ENCODE measurements around the gene FAM76A.
"Not testable (repeated sequence)": the region's sequence is repeated elsewhere in the genome, so short reads cannot be mapped to it uniquely, and the experiment has no call there.

Gene FAM76A

DNA sequence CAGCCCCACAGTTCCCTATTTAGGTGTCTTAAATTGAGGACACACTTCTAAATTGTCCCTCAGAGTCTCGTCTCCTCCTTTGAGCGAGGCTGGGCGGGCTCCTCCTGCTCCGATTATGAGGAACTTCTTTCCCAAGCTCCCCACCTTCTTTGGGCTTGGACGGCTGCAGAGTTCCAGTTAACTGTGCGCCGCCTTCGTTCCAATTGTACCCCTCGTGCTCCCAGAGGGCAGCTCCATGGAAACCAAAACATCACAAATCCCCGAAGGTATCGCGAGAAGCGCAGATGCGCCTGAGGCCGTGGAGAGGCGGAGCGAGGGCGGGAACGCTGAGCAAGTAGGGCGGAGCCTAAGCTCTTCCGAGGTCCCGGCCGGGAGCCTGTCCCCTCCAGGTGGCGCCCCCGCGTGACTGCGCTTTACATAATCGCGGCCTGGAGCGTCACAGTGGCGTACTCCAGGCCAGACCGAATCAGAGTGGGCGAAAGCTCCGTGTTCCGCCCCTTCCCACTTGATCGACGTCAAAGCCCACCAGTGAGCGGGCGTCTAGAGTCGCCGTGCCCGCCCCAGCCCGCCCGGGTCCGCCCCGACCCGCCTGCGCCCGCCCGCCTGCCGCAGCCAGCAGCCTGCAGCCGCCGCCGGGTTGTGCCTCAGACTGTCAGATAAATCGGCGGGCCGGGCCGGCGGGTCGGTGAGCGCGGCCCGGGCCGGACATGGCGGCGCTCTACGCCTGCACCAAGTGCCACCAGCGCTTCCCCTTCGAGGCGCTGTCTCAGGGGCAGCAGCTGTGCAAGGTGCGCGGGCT, at the start of gene FAM76A:
Gene FAM76A (plus strand): TSS at position 588 of the 799 bp plus-strand sequence. CDS start 120 bp downstream, at position 708.
- peak; percentile 100 for DNase-seq (ENCODE audit: low spot score)

DNA sequence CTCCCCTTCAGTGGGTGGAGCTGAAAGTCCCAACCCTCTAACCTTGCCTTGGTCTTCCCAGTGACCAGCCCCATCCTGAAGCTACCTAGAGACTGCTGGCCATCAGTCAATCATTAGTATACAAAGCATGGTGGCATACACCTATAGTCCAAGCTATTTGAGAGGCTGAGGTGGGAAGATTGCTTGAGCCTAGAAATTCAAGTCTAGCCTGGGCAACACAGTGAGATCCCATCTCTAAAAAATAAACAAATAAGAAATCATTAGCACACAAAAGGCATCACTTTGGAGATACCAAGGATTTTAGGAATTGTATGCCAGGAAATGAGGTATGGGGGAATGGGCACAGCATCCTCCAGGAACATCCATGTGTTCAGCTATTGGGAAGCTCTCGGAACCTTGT, 49.4 kb upstream of the FAM76A start:
- DNase-seq (ENCODE audit: low spot score): no peak

DNA sequence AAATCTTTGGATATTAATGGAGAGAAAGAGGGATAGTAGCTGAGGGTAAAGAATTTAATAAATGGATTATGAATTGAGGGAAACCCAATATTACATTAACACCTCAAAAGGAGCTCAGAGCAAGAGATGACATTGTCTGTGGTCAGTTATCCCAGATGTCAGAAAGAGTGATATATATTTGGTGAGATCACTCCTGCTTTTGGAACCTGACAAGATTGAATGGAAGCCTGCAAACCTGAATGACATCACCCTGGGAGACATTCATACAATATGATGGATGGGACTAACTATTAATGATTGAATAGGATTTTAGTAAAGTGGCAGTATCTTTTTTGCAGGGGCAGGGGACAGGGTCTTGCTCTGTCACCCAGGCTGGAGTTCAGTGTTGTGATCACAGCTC, 47.0 kb upstream of the FAM76A start:
- no peak for DNase-seq (ENCODE audit: low spot score)

DNA sequence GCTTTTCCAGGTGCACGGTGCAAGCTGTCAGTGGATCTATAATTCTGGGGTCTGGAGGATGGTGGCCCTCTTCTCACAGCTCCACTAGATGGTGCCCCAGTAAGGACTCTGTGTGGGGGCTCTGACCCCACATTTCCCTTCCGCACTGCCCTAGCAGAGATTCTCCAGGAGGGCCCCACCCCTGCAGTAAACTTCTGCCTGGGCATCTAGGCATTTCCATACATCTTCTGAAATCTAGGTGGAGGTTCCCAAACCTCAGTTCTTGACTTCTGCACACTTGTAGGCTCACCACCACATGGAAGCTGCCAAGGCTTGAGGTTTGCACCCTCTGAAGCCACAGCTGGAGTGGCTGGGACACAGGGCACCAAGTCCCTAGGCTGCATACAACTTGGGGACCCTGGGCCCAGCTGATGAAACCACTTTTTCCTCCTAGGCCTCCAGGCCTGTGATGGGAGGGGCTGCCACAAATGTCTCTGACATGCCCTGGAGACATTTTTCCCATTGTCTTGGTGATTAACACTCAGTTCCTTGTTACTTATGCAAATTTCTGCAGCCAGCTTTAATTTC, 45.5 kb upstream of the FAM76A start:
- DNase-seq (ENCODE audit: low spot score): not testable (repeated sequence)

DNA sequence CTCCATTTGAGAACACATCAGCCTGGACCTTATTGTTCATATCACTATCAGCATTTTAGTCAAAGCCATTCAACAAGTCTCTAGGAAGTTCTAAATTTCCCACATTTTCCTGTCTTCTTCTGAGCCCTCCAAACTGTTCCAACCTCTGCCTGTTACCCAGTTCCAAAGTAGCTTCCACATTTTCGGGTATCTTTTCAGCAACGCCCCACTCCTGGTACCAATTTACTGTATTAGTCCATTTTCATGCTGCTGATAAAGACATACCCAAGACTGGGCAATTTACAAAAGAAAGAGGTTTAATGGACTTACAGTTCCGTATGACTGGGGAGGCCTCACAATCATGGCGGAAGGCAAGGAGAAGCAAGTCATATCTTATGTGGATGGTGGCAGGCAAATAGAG, 44.2 kb upstream of the FAM76A start:
- DNase-seq (ENCODE audit: low spot score): not testable (repeated sequence)

DNA sequence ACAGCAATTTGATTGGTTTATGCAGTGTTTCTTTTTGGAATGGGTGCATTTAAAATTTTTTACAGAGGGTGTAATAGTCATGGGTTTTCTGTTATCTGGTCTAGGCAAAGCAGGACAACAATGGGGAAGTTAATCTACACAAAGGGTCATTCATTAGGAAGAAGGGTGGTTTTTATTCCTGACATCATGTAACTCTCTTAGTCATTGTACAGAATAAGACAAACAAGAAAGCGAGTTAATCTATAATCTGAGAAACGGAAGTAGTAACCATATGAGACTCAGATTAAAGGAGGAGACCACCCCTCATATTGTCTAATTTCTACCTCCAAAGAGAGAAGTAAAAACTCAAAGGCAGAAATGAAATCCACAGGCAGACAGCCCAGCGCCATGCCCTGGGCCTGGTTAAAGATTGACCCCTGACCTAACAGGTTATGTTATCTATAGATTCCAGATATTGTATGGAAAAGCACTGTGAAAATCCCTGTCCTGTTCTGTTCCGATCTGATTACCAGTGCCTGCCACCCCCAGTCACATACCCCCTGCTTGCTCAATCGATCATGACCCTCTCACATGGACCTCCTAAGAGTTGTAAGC, 43.3 kb upstream of the FAM76A start:
- DNase-seq (ENCODE audit: low spot score): no peak

DNA sequence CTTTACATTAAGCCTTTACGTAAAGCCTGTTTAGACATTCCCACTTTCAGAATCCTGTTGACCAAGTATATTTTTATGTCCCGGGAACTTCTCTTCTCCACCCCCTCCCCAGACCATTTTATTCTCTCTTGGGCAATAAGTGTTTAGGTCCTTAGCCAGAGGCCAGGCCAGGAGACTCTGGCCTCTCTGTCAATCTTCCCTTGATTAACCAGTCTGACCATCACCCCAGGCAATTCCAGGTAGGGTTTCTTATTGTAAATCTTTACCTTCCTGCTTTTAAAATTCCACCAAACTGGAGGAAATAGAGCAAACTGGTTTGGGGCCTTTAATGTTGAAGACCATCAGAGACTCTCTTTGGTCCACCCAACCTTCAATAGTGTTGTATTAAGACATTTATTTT, 41.6 kb upstream of the FAM76A start:
- no peak for DNase-seq (ENCODE audit: low spot score)

DNA sequence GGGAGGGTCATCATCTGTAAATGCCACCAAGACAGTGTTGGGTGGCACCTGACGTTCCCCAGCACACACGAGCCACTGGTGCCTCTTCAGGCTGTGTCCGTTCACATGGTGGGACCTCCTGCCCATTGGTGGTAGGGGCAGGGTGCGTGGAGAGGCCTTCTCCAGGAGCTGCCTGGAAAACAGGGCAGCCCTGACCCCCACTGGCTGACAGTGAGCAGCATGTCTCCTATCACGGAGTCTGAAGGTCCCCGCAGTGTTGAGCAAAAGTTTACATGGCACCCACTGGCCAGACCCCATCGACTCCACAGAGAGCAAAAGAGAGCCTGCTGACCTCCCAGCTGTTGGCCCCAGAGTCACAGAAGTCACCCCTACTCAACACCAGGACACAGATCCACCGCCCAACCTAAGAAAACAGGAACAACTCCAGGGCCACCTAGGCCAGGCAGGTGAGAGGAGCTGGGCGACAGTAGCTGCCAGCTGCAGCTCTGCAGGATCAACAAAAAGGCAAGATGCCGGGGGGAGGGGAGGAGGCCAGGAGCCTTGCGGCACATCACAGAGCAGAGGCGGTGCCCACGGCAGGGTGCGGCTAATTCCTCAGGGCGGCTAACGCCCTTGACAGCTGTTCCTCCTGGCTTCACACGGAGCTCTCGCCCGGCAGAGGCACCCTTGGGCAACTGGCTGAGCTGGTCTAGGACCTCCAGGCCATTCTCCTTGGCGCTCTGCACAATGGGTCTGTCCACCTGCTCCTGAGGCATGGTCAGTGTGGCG, 39.4 kb upstream of the FAM76A start:
- no peak for DNase-seq (ENCODE audit: low spot score)

DNA sequence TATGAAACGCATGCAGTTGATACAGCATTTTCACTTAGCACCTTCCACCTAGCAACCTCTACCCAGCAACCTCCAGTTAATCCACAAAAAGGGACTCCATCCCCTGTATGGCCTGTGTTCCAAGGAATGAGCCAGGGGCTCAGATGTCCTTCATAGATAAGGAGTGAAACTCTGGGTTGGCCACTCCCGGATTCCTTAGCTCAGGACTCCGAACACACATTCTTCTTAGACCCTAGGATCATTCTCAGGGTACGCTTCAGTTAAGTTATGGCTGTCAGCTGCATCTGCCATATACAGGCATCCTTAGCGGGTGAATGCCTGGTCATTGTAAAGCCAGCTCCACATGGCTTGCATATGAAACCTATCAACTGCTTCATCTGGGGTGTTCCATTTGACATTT, 37.9 kb upstream of the FAM76A start:
- DNase-seq (ENCODE audit: low spot score): no peak

DNA sequence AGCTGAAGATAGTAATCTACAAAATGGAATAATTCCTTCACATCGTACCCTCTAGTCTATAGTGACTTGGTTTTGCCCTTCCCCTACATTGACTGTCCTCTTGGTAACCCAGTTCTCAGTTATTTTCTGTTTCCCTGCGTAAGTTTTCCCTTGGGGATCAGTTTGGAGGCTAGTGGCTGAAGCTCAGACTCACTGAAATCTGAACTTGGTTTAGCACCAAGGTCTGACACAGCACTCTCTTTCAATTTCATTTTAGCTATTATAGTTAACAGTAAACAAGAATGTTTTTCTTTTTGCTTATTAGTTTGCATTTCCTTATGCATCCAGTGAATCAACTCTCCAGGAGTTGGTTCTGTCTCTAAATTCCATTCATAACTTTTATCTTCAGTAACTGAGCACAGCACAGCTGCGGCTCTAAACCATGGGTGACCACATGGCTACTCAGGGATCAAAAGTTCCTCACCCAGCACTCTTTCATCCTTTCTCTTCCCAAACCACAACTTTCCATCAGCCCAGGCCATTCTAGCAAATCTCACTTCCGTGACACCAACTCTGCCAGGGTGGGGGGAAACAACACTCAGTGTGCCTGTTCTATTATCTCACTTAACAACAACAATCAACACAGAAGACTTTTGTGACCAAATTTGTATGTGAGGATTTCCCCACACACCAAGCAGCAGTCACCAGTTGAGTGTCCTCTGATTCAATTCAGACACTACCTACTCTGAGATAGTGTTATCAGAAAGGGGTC, 36.2 kb upstream of the FAM76A start:
- no peak for DNase-seq (ENCODE audit: low spot score)

DNA sequence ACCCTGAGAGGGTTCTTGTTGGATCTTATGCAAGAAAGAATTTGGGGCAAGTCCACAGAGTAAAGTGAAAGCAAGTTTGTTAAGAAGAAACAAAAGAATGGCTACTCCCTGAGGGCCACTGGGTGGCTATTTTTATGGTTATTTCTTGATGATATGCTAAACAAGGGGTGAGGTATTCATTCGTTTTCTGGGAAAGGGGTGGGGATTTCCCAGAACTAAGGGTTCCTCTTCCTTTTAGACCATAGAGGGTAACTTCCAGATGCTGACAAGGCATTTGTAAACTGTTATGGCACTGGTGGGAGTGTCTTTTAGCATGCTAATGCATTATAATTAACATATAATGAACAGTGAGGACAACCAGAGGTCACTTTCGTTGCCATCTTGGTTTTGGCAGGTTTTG, 35.6 kb upstream of the FAM76A start:
- no peak for DNase-seq (ENCODE audit: low spot score)

DNA sequence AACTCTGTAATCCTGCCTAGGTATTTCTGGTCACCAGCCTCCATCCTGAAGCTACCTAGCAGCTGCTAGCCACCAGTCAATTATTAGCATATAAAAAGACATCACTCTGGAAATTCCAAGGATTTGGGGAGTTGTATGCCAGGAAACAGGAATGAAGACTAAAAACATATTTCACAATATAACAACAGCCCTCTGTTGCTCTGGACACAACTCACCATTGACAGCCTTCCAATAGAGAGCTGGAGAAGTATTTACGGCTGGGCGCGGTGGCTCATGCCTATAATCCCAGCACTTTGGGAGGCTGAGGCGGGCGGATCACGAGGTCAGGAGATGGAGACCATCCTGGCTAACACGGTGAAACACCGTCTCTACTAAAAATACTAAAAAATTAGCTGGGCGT, 28.9 kb upstream of the FAM76A start:
- not testable (repeated sequence) for DNase-seq (ENCODE audit: low spot score)

DNA sequence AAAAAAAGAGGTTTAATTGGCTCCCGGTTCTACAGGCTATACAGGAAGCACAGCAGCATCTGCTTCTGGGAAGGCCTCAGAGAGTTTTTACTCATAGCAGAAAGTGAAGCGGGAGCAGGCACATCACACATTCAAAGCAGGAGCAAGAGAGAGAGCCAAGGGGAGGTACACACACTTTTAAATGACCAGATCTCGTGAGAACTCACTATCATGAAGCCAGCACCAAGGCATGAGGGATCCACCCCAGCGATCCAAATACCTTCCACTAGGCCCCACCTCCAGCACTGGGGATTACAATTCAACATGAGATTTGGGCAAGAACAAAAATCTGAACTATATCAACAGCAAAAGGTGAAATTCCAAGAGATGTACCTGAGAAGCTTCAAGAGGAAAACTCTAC, 20.8 kb upstream of the FAM76A start:
- DNase-seq (ENCODE audit: low spot score): no peak

DNA sequence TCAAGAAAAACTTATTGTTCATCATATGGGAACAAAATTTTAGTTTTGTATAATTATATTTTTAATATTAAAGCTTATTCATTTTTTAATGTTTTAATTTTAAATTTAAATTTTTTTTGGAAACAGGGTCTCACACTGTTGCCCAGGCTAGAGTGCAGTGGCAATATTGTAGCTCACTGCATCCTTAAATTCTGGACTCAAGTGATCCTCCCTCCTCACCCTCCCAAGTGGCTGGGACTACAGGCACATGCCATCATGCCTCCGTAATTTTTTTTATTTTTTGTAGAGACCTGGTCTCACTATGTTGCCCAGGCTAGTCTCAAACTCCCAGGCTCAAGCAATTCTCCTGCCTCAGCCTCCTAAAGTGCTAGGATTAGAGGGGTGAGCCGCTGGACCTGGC, 20.2 kb upstream of the FAM76A start:
- no peak for DNase-seq (ENCODE audit: low spot score)

DNA sequence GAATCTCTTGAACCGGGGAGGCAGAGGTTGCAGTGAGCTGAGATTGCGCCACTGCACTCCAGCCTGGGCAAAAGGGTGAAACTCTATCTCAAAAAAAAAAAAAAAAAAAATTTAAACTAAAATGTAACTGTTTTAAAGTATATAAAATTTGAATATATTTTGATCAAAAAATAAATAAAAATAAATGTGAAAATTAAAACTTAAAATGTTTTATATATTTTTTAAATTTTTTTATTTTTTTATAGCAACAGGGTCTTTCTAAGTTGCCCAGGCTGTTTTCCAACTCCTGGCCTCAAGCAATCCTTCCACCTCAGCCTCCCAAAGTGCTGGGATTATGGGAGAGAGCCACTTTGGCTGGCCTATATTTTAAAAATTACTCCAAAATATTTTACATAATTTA, 15.2 kb upstream of the FAM76A start:
- no peak for DNase-seq (ENCODE audit: low spot score)

DNA sequence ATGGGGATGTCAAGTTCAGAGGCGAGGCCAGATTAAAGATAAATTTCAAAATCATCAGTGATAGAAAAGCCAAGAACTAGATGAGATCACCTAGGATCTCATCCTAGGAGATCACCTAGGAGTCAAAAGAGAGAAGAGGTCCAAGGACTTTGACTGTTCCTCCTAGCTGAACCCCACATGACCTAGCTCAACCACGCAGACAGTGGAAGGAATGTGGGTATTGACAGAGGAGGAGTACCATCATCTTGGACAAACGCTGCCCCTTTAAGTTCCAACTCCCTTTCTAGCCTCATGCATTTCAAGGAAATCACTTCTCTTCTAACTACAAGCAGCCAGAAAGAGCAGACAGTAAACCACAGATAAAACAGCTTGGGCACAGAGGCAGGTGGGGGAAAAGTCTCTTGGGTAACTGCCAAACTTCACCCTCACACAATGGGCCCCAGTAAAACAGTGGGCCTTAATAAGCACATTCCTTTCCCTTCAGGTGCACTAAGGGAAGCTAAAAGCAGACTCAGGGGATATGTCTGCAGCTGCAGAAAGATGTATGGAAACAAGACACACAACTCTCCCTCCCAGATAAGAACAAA, 12.5 kb upstream of the FAM76A start:
- no peak for DNase-seq (ENCODE audit: low spot score)

DNA sequence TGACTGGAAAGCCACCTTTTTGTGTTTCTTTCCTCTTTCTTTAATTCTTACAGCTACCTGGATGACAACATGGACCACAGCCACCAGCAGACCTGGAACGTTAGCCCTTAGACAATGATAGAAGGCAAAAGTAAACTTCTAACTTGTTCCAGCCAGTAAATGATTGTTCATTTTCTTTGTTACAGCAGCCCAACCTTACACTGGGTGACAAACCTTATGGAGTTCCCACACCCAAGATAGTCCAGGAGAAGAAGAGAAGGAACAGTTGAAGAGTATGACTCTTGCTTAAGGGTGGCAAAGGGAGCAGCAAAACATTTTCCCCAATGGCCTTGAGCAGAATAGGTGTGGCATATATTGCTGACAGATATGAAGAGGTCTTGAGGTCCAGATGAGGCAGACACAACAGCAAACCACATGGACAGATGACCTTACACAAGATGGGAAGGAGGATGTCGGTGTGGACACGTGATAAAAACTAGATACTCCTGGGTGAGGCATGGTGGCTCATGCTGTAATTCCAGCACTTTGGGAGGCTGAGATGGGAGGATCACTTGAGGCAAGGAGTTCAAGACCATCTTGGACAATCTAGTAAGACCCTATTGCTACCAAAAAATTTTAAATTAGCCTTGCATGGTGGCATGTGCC, 11.8 kb upstream of the FAM76A start:
- no peak for DNase-seq (ENCODE audit: low spot score)

DNA sequence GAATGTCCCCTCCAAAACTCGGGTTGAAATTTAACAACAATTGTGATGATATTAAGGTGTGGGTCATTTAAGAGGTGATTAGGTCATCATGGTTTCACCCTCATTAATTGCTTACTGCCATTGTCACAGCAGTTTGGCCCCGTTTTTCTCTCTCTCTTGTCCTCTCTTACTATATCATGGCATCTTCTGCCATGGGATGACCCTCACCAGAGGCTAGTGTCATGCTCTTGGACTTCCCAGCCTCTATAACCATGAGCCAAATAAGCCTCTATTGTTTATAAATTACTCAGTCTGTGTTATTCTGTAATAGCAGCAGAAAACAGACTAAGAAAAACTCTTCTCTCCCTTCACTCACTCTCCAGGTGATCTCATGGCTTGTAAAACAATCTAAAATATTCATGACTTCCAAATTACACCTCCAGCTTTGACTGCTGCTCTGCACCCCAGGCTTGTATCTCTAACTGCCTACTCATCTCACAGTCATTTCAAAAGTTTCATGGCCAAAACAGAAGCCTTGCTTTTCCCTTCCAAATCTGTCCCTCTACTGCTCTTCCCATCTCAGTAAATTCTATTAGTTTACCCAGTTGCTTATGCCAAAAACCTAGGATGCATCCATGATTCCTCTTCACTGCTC, 9.4 kb upstream of the FAM76A start:
- DNase-seq (ENCODE audit: low spot score): no peak

DNA sequence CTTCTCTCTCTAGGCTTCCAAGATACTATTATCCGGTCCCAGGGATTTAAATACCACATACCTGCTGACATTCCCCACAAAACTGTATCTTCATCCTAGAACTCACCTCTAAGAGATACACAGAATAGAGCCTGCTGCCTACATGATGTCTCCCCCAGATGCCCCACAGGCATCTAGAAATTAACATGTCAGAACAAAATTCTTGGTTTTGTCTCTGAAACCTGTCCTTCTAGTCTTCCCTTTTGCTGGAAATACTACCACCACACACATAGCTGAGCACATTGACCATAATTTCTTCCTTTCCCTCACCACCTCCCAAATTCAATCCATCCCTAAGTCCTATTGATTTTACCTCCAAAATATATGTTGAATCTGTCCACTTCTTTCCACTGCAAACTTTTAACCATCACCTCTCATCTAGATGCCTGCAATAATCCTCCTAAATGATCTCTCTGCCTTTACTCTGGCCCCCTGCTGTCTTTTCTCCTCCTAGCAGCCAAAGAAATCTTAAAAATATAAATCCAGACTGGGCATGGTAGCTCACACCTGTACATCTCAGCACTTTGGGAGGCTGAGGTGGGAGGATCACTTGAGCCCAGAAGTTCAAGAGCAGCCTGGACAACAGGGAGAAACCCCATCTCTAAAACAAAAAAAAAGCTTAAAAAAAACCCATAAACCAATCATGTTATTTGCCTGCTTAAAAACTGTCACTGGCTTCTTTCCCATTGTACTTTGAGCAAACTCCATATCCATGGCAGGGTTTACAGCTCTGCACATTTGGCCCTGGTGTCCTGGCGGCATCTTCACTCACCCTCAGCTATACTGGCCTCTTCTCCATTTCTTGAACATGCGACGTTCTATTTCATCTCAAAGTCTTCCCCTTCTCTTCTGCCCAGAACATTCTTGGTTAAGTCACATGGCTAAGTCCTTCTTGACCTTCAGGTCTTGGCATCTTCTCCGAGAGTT, 6.2 kb upstream of the FAM76A start:
- DNase-seq (ENCODE audit: low spot score): no peak
